IgD-negative memory B cell (primary cell): Measurements from ENCODE around the gene SKAP2. TPM values are rescaled to one million over a fixed set of nuclear protein-coding genes. Genes with fewer than 3 reads are reported as not detected.
A peak's percentile ranks its signal among the peaks of the same experiment; 100 is the strongest.

Experiments used
- H3K27ac Mint-ChIP-seq, 3 donors: one replicate each; pipeline ENCODE4 v1.8.0; 2020 to 2022; ENCODE audit warnings: mild to moderate bottlenecking in 3 of 3, mixed read lengths in 3 of 3, moderate library complexity in 1 of 3
- H3K27me3 Mint-ChIP-seq: one replicate; pipeline ENCODE4 v1.8.0; 2021; ENCODE audit warnings: mixed read lengths
- H3K36me3 Mint-ChIP-seq: one replicate; pipeline ENCODE4 v1.8.0; 2020; ENCODE audit warnings: mild to moderate bottlenecking, mixed read lengths
- H3K4me1 Mint-ChIP-seq, 3 donors: one replicate each; pipeline ENCODE4 v1.8.0; 2020 to 2022; ENCODE audit warnings: mixed read lengths in 3 of 3, mild to moderate bottlenecking in 1 of 3
- H3K4me3 Mint-ChIP-seq, 4 donors: one replicate each; pipeline ENCODE4 v1.8.0; 2020 to 2022; ENCODE audit warnings: mild to moderate bottlenecking in 4 of 4, mixed read lengths in 4 of 4, moderate library complexity in 3 of 4
- H3K9me3 Mint-ChIP-seq, 3 donors: one replicate each; pipeline ENCODE4 v1.8.0; 2020 to 2021; ENCODE audit warnings: mixed read lengths in 3 of 3, mild to moderate bottlenecking in 1 of 3
- polyA plus RNA-seq: library from polyadenylated mRNA; unstranded; fragments of 300-500 nt; fragmentation: Illumina TruSeq; gene quantifications from one replicate; pipeline ENCODE4 v1.2.3, GENCODE V29; 2021

The SKAP2 gene
- polyA plus RNA-seq, 1 donor from 2014 or later = 135 TPM

DNA sequence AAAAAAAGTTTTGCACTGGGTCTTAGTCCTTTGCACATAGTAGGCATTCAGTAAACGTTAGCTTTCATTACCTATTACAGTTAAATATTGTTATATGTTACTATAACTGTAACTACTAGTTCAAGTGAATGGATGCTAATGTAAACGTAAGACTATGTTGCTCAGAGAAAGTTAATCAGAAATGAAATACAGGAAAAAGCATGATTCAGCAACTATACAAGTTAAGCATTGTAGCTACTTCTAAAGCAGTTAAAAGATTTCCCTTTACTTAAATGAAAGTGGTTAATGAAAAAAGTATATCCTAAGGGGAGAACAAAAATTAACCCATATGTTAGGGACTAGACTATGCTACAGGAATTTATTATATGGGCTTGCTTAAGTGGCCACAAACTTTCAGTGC is 121.2 kb downstream of the SKAP2 start:
- H3K36me3 Mint-ChIP-seq = peaks cover 3% of the 10 kb centered on the region
- H3K9me3 Mint-ChIP-seq = no peaks in the 10 kb centered on the region
- H3K27ac Mint-ChIP-seq = no peak overlapping the region
- no peaks in the 10 kb centered on the region for H3K4me1 Mint-ChIP-seq
- H3K4me3 Mint-ChIP-seq = no peak overlapping the region
- no peaks in the 10 kb centered on the region for H3K27me3 Mint-ChIP-seq

DNA sequence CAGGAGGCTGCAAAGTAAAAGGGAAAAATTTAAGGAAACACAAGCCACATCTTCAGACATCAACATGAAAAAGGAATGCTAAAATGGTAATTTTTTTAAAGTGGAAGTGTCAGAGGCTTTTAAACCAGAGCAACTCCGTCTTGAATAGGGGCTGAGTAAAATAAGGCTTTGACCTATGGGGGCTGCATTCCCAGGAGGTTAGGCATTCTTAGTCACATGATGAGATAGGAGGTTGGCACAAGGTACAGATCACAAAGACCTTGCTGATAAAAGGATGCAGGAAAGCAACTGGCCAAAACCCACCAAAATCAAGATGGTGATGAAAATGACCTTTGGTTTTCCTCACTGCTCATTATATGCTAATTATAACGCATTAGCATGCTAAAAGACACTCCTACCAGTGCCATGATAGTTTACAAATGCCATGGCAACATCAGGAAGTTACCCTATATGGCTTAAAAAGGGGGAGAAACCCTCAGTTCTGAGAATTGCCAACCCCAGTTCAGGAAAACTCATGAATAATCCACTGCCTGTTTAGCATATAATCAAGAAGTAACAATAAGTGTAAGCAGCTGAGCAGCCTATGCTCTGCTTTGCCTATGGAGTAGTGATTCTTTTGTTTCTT is 128.3 kb downstream of the SKAP2 start:
- H3K4me1 Mint-ChIP-seq = peaks cover 3 to 16% (median 3%) of the 10 kb centered on the region in 3 donors
- peaks cover 20% of the 10 kb centered on the region for H3K36me3 Mint-ChIP-seq
- H3K9me3 Mint-ChIP-seq = peaks cover 0 to 6% (median 4%) of the 10 kb centered on the region in 3 donors
- H3K27ac Mint-ChIP-seq = peak overlapping the region in 1 of 3 donors; percentile 84
- no peak overlapping the region for H3K4me3 Mint-ChIP-seq
- no peaks in the 10 kb centered on the region for H3K27me3 Mint-ChIP-seq

DNA sequence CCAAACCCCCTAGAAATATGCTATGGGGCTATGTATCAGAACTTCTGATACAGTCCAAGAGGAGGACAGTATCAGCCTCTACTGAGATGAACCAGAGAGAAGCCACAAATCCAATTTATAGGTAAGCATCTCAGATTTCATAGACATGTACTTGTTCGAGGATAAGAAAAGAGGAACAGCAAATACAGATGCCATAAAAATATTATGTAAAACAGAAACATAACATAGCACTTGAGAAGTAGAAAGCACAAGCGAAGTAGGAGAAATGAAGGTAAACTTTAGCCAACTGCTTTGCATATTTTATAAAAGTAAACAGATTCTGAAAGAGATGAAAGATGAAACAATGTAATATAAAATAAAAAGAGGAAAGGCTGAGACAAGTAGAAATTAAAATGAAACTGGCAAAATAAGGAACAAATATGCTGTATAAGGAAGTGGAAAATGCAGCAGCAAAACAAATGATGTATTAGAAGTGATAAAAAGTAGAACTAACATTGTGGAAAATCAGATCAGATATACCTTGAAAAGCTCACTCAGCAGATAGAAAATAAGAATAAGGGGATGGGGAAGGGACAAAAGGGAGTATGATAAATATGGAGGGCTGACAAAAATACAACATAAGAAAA is 135.1 kb downstream of the SKAP2 start:
- Mint-ChIP-seq H3K27ac (peak overlapping the region; percentile 9 to 43 (median 21)), H3K9me3 (peaks cover 2 to 6% (median 4%) of the 10 kb centered on the region in 3 donors), H3K27me3 (no peaks in the 10 kb centered on the region), H3K4me3 (peak overlapping the region in 2 of 4 donors; percentile 3 to 50), H3K36me3 (peaks cover 18% of the 10 kb centered on the region), H3K4me1 (peaks cover 9 to 21% (median 12%) of the 10 kb centered on the region in 3 donors)

- peaks cover 0 to 2% (median 0%) of the 10 kb centered on the region in 3 donors for H3K9me3 Mint-ChIP-seq
- H3K27ac Mint-ChIP-seq = no peak overlapping the region
- H3K27me3 Mint-ChIP-seq = no peaks in the 10 kb centered on the region
- peaks cover 7 to 19% (median 11%) of the 10 kb centered on the region in 3 donors for H3K4me1 Mint-ChIP-seq
- H3K36me3 Mint-ChIP-seq = peaks cover 13% of the 10 kb centered on the region
- no peak overlapping the region for H3K4me3 Mint-ChIP-seq
These were observed 138.3 kb downstream of the SKAP2 start for GRCh38 chr7:26726051-26726450.

- no peak overlapping the region for H3K4me3 Mint-ChIP-seq
- peaks cover 13% of the 10 kb centered on the region for H3K36me3 Mint-ChIP-seq
- no peaks in the 10 kb centered on the region for H3K27me3 Mint-ChIP-seq
- H3K9me3 Mint-ChIP-seq = peaks cover 0 to 2% (median 0%) of the 10 kb centered on the region in 3 donors
- no peak overlapping the region for H3K27ac Mint-ChIP-seq
- peaks cover 7 to 18% (median 11%) of the 10 kb centered on the region in 3 donors for H3K4me1 Mint-ChIP-seq
These were observed 139.6 kb downstream of the SKAP2 start for GRCh38 chr7:26724795-26725194.

DNA sequence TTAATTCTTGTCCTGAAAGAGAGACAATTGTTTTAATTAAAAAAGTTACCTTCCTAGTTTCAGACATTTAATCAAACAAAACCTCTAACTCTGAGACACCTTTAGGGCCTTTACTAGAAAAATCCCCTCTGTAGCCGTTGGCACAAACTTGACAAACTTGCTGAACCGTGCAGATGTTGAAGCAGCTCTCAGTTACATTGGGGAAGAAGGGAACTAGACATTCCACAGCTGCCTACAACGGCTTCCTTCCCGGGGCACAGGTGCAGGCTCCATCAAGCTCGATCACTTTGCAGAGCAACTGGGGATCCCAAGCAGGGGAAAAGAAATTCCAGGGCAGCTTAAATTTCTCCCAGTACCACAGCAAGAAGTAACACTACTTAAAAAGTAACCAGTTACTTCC is 141.3 kb downstream of the SKAP2 start:
- peaks cover 0 to 10% (median 1%) of the 10 kb centered on the region in 3 donors for H3K4me1 Mint-ChIP-seq
- peaks cover 15% of the 10 kb centered on the region for H3K36me3 Mint-ChIP-seq
- peak overlapping the region in 1 of 3 donors; percentile 3 for H3K27ac Mint-ChIP-seq
- H3K9me3 Mint-ChIP-seq = no peaks in the 10 kb centered on the region
- H3K27me3 Mint-ChIP-seq = no peaks in the 10 kb centered on the region
- no peak overlapping the region for H3K4me3 Mint-ChIP-seq

DNA sequence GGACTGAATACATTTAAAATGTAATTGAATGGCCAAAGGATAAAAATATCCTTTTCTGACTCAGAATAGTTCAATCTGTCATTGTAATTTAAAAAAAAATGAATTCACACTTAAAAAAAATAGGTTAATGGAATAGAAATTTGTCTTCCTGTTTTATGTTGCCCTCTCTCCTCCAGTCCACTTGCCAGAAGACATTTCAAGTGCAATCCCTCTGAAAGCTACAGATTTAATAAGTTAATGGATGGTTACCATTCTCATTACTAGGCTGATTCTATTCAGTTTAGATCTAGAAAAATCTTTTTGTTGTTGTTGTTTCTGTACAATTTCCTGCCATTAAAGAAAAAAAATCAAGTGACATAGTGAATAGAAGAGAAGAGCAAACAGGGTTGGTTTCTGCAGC is 142.9 kb downstream of the SKAP2 start:
- peaks cover 15% of the 10 kb centered on the region for H3K36me3 Mint-ChIP-seq
- H3K4me1 Mint-ChIP-seq = peaks cover 0 to 5% (median 1%) of the 10 kb centered on the region in 3 donors
- no peak overlapping the region for H3K27ac Mint-ChIP-seq

DNA sequence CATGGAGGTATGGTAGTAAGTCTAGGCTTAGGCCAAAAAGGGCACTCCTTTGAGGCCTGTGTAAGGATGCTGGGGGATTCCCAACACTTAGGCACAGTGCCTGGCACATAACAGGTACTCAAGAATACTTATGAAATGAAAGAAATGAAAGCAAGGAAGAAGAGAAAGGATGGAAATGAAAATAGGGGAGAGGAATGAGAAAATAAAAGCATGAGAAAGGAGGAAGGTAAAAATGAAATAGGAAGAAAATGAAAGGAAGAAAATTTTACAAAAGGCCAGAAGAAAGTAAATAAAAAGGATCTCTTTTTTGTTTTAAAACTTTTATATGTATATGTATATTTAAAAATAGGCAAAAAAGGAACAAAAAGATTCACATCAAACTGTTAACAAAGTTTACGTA is 146.3 kb downstream of the SKAP2 start:
- Mint-ChIP-seq H3K4me3 (no peak overlapping the region), H3K4me1 (peaks cover 0 to 3% (median 1%) of the 10 kb centered on the region in 3 donors), H3K9me3 (no peaks in the 10 kb centered on the region), H3K27me3 (no peaks in the 10 kb centered on the region), H3K27ac (no peak overlapping the region), H3K36me3 (peaks cover 19% of the 10 kb centered on the region)

More for the DNA sequence above, 142.9 kb downstream of the SKAP2 start:
- Mint-ChIP-seq H3K9me3 (no peaks in the 10 kb centered on the region), H3K4me3 (no peak overlapping the region), H3K27me3 (no peaks in the 10 kb centered on the region)

GRCh38 chr7:26714438-26714837 is 150.0 kb downstream of the SKAP2 start:
- H3K9me3 Mint-ChIP-seq = no peaks in the 10 kb centered on the region

GRCh38 chr7:26714006-26714405 is 150.4 kb downstream of the SKAP2 start:
- Mint-ChIP-seq H3K4me1 (peaks cover 0 to 4% (median 3%) of the 10 kb centered on the region in 3 donors), H3K27ac (no peak overlapping the region), H3K36me3 (peaks cover 12% of the 10 kb centered on the region)

More at GRCh38 chr7:26714438-26714837, 150.0 kb downstream of the SKAP2 start:
- Mint-ChIP-seq H3K4me3 (no peak overlapping the region), H3K4me1 (peaks cover 0 to 2% (median 0%) of the 10 kb centered on the region in 3 donors), H3K27me3 (no peaks in the 10 kb centered on the region), H3K36me3 (peaks cover 13% of the 10 kb centered on the region), H3K27ac (no peak overlapping the region)

GRCh38 chr7:26709210-26709990 is 155.0 kb downstream of the SKAP2 start:
- H3K9me3 Mint-ChIP-seq = no peaks in the 10 kb centered on the region
- peaks cover 8% of the 10 kb centered on the region for H3K36me3 Mint-ChIP-seq
- H3K27me3 Mint-ChIP-seq = no peaks in the 10 kb centered on the region
- H3K4me3 Mint-ChIP-seq = no peak overlapping the region
- peak overlapping the region in 1 of 3 donors; percentile 48 for H3K27ac Mint-ChIP-seq
- H3K4me1 Mint-ChIP-seq = peaks cover 0 to 7% (median 3%) of the 10 kb centered on the region in 3 donors

More at GRCh38 chr7:26714006-26714405, 150.4 kb downstream of the SKAP2 start:
- H3K27me3 Mint-ChIP-seq = no peaks in the 10 kb centered on the region
- no peak overlapping the region for H3K4me3 Mint-ChIP-seq
- H3K9me3 Mint-ChIP-seq = no peaks in the 10 kb centered on the region

DNA sequence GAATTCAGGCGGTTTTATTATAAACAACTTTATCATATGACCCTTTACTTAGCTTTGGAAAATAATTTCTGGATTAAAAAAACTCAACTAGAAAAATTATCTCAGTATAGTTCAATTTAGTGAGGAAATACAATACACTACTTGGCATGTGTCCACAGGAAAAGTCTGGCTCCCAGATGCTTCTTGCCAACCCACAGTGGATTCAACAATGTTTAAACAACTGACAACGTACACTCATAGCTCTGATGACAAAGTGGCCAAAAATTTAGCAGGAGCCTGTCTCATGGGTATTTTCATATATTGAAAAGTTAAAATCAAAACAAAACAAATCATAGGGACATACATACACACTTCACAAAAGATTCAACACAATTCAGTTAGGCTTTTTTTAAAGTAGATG is 158.8 kb downstream of the SKAP2 start:
- Mint-ChIP-seq H3K27ac (no peak overlapping the region), H3K27me3 (no peaks in the 10 kb centered on the region), H3K9me3 (no peaks in the 10 kb centered on the region), H3K4me3 (no peak overlapping the region), H3K4me1 (peaks cover 0 to 10% (median 3%) of the 10 kb centered on the region in 3 donors), H3K36me3 (peaks cover 2% of the 10 kb centered on the region)

DNA sequence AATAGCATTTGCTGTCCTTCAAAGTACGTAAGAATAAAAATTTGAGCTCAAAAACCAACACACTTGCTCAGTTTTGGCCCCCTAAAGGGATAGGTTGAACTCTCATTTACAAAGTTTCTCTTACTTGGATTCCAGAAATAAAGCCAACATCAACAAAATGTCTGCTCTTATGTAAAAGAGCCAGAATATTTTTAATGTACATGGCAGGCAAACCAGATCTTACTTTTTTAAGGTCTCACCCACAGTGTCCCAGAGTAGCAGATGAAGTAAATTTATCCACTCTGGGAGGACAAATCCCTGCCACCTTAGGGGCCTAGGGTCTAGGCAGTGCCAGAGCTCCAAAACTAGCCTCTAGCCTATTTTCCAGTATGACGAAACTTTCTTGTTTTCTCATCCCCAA is 159.6 kb downstream of the SKAP2 start:
- Mint-ChIP-seq H3K36me3 (no peaks in the 10 kb centered on the region), H3K27me3 (no peaks in the 10 kb centered on the region), H3K4me1 (peaks cover 0 to 10% (median 3%) of the 10 kb centered on the region in 3 donors), H3K27ac (no peak overlapping the region), H3K9me3 (no peaks in the 10 kb centered on the region), H3K4me3 (no peak overlapping the region)

DNA sequence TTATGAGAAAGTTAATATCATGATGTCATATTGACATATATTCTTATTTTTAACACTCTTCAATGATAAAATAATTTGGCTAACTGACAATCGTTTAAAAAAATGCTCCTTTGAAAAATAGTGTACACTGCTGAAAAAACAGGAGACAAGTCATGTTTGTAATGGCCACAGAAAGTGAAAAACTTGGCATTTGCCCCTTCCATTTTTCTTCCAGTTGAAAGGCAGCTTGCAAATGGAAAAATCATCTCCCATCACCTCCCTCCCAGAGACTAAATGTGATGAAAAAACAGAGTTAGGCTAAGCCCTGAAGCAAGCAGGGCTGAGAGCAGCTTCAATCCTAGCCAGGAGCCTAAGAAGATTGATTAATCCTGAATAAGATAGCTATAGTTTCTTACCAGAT is 160.4 kb downstream of the SKAP2 start:
- Mint-ChIP-seq H3K27ac (no peak overlapping the region), H3K27me3 (no peaks in the 10 kb centered on the region), H3K36me3 (no peaks in the 10 kb centered on the region), H3K9me3 (no peaks in the 10 kb centered on the region), H3K4me1 (peaks cover 0 to 6% (median 0%) of the 10 kb centered on the region in 3 donors), H3K4me3 (no peak overlapping the region)

GRCh38 chr7:26700893-26701292 is 163.5 kb downstream of the SKAP2 start:
- H3K4me3 Mint-ChIP-seq = no peak overlapping the region
- no peaks in the 10 kb centered on the region for H3K9me3 Mint-ChIP-seq
- peaks cover 3% of the 10 kb centered on the region for H3K36me3 Mint-ChIP-seq
- H3K27me3 Mint-ChIP-seq = no peaks in the 10 kb centered on the region
- peaks cover 0 to 6% (median 4%) of the 10 kb centered on the region in 3 donors for H3K4me1 Mint-ChIP-seq
- no peak overlapping the region for H3K27ac Mint-ChIP-seq
